ENCODE measurements around the gene CLCN4.

- TF ChIP-seq CTCF (IDR thresholded peaks at IDR 0.05) (no peak), EP300 (IDR thresholded peaks at IDR 0.05) (no peak)
Observed at GRCh38 chrX:10243106-10243505, 86.3 kb downstream of the CLCN4 start.

Data from tibial nerve (tissue), 4 donors.